IMR-90 (cell line): ENCODE results near the gene THAP12. TPM values are rescaled to one million over a fixed set of nuclear protein-coding genes. Genes with fewer than 3 reads are reported as not detected.

Experiments used
- ATAC-seq: fragments of 200-7000 bp; cut with Tn5 transposase; 2 replicates; pipeline ENCODE4 v1.9.1; 2020; ENCODE audit warnings: low read depth, mild to moderate bottlenecking, moderate library complexity
- BruUV-seq: library from RNA; stranded (reverse); fragments of 400-500 nt; replicated peaks from 2 replicates; lab custom pipeline; 2021; lab: Mats Ljungman, UMichigan
- CTCF ChIA-PET: fragments of 300-600 bp; formaldehyde crosslinking; extraction: SDS; loops from one replicate; lab custom pipeline; 2021; ENCODE audit warnings: antibody characterized with exemption; lab: Yijun Ruan, JAX
- POLR2A ChIA-PET: fragments of 300-600 bp; sonication (Branson Sonifier 250); formaldehyde crosslinking; loops from one replicate; lab custom pipeline; 2022; ENCODE audit warnings: antibody characterized with exemption; ENCODE audit not compliant: unreplicated experiment; lab: Charles Lee
- DNase-seq: peaks from one replicate; pipeline ENCODE4 v3.0.0; 2013
- H2AFZ ChIP-seq: replicated peaks from 2 replicates; pipeline ENCODE3; 2013; ENCODE audit warnings: low read length, mild to moderate bottlenecking; ENCODE audit not compliant: poor library complexity
- H2AK5ac ChIP-seq: 2 replicates; pipeline ENCODE4 v1.6.1; 2013; ENCODE audit warnings: low read depth, low read length, inconsistent platforms
- H2AK9ac ChIP-seq: replicated peaks from 2 replicates; pipeline ENCODE3; 2013; ENCODE audit warnings: mild to moderate bottlenecking, low read depth, low read length, moderate library complexity; ENCODE audit not compliant: poor library complexity
- H2BK120ac ChIP-seq: 2 replicates; pipeline ENCODE4 v1.6.1; 2013; ENCODE audit warnings: low read depth, low read length, inconsistent platforms
- H2BK15ac ChIP-seq: 3 replicates; pipeline ENCODE4 v1.6.1; 2013; ENCODE audit warnings: low read depth, low read length, inconsistent platforms
- H2BK20ac ChIP-seq: 2 replicates; pipeline ENCODE4 v1.6.1; 2013; ENCODE audit warnings: low read depth, mild to moderate bottlenecking, inconsistent platforms, low read length, moderate library complexity
- H2BK5ac ChIP-seq: 2 replicates; pipeline ENCODE4 v1.6.1; 2013; ENCODE audit warnings: mild to moderate bottlenecking, low read depth, low read length, inconsistent platforms; ENCODE audit not compliant: poor library complexity, severe bottlenecking
- H3K14ac ChIP-seq: replicated peaks from 2 replicates; pipeline ENCODE4 v1.6.1; 2013; ENCODE audit warnings: low read depth, low read length, inconsistent platforms
- H3K18ac ChIP-seq: 2 replicates; pipeline ENCODE4 v1.6.1; 2013; ENCODE audit warnings: low read depth, low read length, control low read depth
- H3K23ac ChIP-seq: 2 replicates; pipeline ENCODE4 v1.6.1; 2013; ENCODE audit warnings: low read depth, low read length, inconsistent platforms
- H3K27ac ChIP-seq: 2 replicates; pipeline ENCODE4 v1.5.1; 2013; ENCODE audit warnings: mild to moderate bottlenecking, control low read depth, low read length; ENCODE audit not compliant: insufficient read depth
- H3K27me3 ChIP-seq: 2 replicates; pipeline ENCODE4 v1.6.1; 2013; ENCODE audit warnings: low read length; ENCODE audit not compliant: control insufficient read depth, insufficient read depth
- H3K36me3 ChIP-seq: 2 replicates; pipeline ENCODE4 v1.6.1; 2013; ENCODE audit warnings: low read length, mixed read lengths; ENCODE audit not compliant: control insufficient read depth, insufficient read depth
- H3K4ac ChIP-seq: 2 replicates; pipeline ENCODE4 v1.6.1; 2013; ENCODE audit warnings: low read depth, low read length, inconsistent platforms
- H3K4me1 ChIP-seq: 2 replicates; pipeline ENCODE4 v1.6.1; 2013; ENCODE audit warnings: low read length, mixed read lengths; ENCODE audit not compliant: control insufficient read depth, insufficient read depth
- H3K4me2 ChIP-seq: 2 replicates; pipeline ENCODE4 v1.6.1; 2013; ENCODE audit warnings: low read depth, mild to moderate bottlenecking, control low read depth, low read length, moderate library complexity
- H3K4me3 ChIP-seq: 2 replicates; pipeline ENCODE4 v1.5.1; 2013; ENCODE audit warnings: low read depth, mild to moderate bottlenecking, control low read depth, low read length, moderate library complexity; ENCODE audit not compliant: insufficient read depth
- H3K56ac ChIP-seq: 2 replicates; pipeline ENCODE4 v1.6.1; 2013; ENCODE audit warnings: low read length, inconsistent platforms; ENCODE audit not compliant: insufficient read depth; ENCODE audit errors: extremely low read depth
- H3K79me1 ChIP-seq, 2 experiments: 2 replicates each; pipeline ENCODE4 v1.6.1; 2013; ENCODE audit warnings: low read length in 2 of 2, inconsistent platforms in 1 of 2, low read depth in 1 of 2
- H3K9ac ChIP-seq: 2 replicates; pipeline ENCODE4 v1.6.1; 2013; ENCODE audit warnings: low read depth, low read length, control low read depth
- H3K9me1 ChIP-seq: 2 replicates; pipeline ENCODE4 v1.6.1; 2013; ENCODE audit warnings: low read length, inconsistent platforms; ENCODE audit not compliant: insufficient read depth
- H3K9me3 ChIP-seq: 2 replicates; pipeline ENCODE4 v1.6.1; 2013; ENCODE audit warnings: low read length; ENCODE audit not compliant: control insufficient read depth, insufficient read depth
- H4K20me1 ChIP-seq: 2 replicates; pipeline ENCODE4 v1.6.1; 2013; ENCODE audit warnings: low read length, inconsistent platforms; ENCODE audit not compliant: insufficient read depth
- H4K5ac ChIP-seq: 2 replicates; pipeline ENCODE4 v1.6.1; 2013; ENCODE audit warnings: mild to moderate bottlenecking, low read depth, low read length, control low read depth
- H4K8ac ChIP-seq, 2 experiments: 2 replicates each; pipeline ENCODE4 v1.6.1; 2013; ENCODE audit warnings: low read depth in 2 of 2, low read length in 2 of 2, control low read depth in 1 of 2, inconsistent platforms in 1 of 2
- H4K91ac ChIP-seq: 2 replicates; pipeline ENCODE4 v1.6.1; 2013; ENCODE audit warnings: low read depth, low read length, inconsistent platforms; ENCODE audit not compliant: insufficient read depth
- BHLHE40 ChIP-seq: fragments of 150-350 bp; IDR thresholded peaks from 2 replicates; pipeline ENCODE4 v1.6.1; 2016; ENCODE audit warnings: mild to moderate bottlenecking, low read depth, low read length
- CEBPB ChIP-seq: IDR thresholded peaks from 2 replicates; pipeline ENCODE4 v1.6.1; 2012; ENCODE audit warnings: low read depth, low read length, improper control_type of control experiment
- CHD1 ChIP-seq: IDR thresholded peaks from 2 replicates; pipeline ENCODE4 v1.6.1; 2012; ENCODE audit warnings: low read depth, low read length, improper control_type of control experiment
- FOS ChIP-seq: fragments of 150-350 bp; IDR thresholded peaks from 2 replicates; pipeline ENCODE4 v1.6.1; 2016; ENCODE audit warnings: low read depth, low read length
- MAZ ChIP-seq: IDR thresholded peaks from 2 replicates; pipeline ENCODE4 v1.6.1; 2012; ENCODE audit warnings: low read depth, mild to moderate bottlenecking, low read length, improper control_type of control experiment, moderate library complexity, borderline replicate concordance
- NFE2L2 ChIP-seq: fragments of 150-350 bp; IDR thresholded peaks from 2 replicates; pipeline ENCODE4 v1.6.1; 2016; ENCODE audit warnings: low read depth, mild to moderate bottlenecking, low read length
- RCOR1 ChIP-seq: IDR thresholded peaks from 2 replicates; pipeline ENCODE4 v1.6.1; 2012; ENCODE audit warnings: mild to moderate bottlenecking, low read length, improper control_type of control experiment; ENCODE audit not compliant: insufficient replicate concordance
- WGBS, 2 experiments: methylation state at CpG; one replicate each; pipeline versions ENCODE4 v1.1.5 to v1.1.7; 2013; ENCODE audit warnings: missing lambda C conversion rate in 2 of 2; ENCODE audit not compliant: insufficient read length in 1 of 2; ENCODE audit errors: extremely low coverage in 2 of 2; 5-methylcytosine and 5-hydroxymethylcytosine counted together
- dilution Hi-C: fragments of 300-500 bp; cut with HindIII; formaldehyde crosslinking; loops from one replicate; pipeline ENCODE4 v1.14.3; 2018; ENCODE audit warnings: low sequenced_read_pairs; ENCODE audit not compliant: unreplicated experiment
- in situ Hi-C: fragments of 300-500 bp; cut with MboI; formaldehyde crosslinking; loops from 3 replicates; pipeline ENCODE4 v1.14.3; 2019; ENCODE audit warnings: low sequenced_read_pairs, inconsistent platforms, mixed read lengths
- intact Hi-C: fragments of 100-400 bp; cut with micrococcal nuclease; formaldehyde crosslinking; loops from 2 replicates; pipeline ENCODE4 v1.10.0; 2022
- polyA plus RNA-seq, 3 experiments: library from polyadenylated mRNA; depleted of rRNA; stranded (reverse); fragments of >200 nt; gene quantifications; 2 replicates each; pipeline ENCODE4 v1.2.3, GENCODE V29; 2012; ENCODE audit warnings: low replicate concordance in 1 of 3
- total RNA-seq: library from RNA; depleted of rRNA; stranded (reverse); fragments of >200 nt; gene quantifications from 2 replicates; pipeline ENCODE4 v1.2.3, GENCODE V29; 2012
- TF ChIP-seq, protein P1 (sequence below): conservative IDR thresholded peaks from 2 replicates; pipeline ENCODE4 v1.5.1; 2012; ENCODE audit warnings: mild to moderate bottlenecking, low read depth, low read length, improper control_type of control experiment
- TF ChIP-seq, protein P2 (sequence below): fragments of 150-350 bp; IDR thresholded peaks from 2 replicates; pipeline ENCODE4 v1.6.1; 2016; ENCODE audit warnings: low read depth, mild to moderate bottlenecking, low read length, moderate library complexity, borderline replicate concordance

Gene THAP12
- total and polyA plus RNA-seq, 2 of the 4 experiments (the other 2 are of a cell fraction): 25.1 to 27.3 TPM

DNA sequence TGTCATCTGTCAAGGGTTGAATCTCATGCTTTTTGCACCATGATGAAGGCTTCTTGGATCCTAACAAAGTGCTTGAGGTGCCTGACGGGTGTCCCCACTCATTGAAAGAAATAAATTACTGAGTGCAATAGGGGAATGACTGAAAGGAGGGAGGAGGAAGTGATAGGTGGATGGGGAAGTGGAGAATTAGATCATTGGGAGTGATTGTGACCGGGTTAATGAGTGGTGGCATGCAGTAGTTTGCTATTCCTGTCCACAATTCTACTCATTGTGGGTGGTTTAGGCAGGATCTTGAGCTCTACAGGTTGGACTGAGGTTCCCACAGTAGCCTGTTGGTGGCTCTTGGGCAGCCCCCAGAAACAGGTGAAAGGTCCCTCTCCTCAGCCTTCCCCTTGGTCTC lies 44.3 kb downstream of the THAP12 start:
- Histone ChIP-seq H3K9me3 (peaks cover 9% of the 10 kb centered on the region), H3K14ac (no peak overlapping the region), H3K4me2 (no peak overlapping the region), H3K18ac (no peak overlapping the region), H3K9me1 (no peaks in the 10 kb centered on the region), H3K4me1 (no peaks in the 10 kb centered on the region), H3K36me3 (no peaks in the 10 kb centered on the region), H2BK20ac (no peak overlapping the region), H3K27me3 (peaks cover 2% of the 10 kb centered on the region; the same call in 1 of the 2 replicates), H3K79me1 (no peaks in the 10 kb centered on the region), H2AFZ (no peak overlapping the region), H3K56ac (no peak overlapping the region), H3K9ac (no peak overlapping the region), H3K23ac (no peak overlapping the region), H2BK5ac (no peak overlapping the region), H2BK120ac (no peak overlapping the region), H4K5ac (no peak overlapping the region), H4K91ac (no peak overlapping the region), H3K4ac (no peak overlapping the region), H4K8ac (no peak overlapping the region), H3K27ac (no peak overlapping the region), H2AK5ac (no peak overlapping the region), H2BK15ac (no peak overlapping the region), H2AK9ac (no peak overlapping the region), H4K20me1 (no peaks in the 10 kb centered on the region; the same call in 1 of the 2 replicates), H3K4me3 (no peak overlapping the region)
- in situ Hi-C loops (no loop called here), dilution Hi-C loops (no loop called here), intact Hi-C loops (no loop called here)
- DNase-seq: no peak
- TF ChIP-seq BHLHE40 (no peak), FOS (no peak), CHD1 (no peak), CEBPB (no peak), MAZ (no peak), RCOR1 (no peak), NFE2L2 (no peak)
- TF ChIP-seq, protein P1, sequence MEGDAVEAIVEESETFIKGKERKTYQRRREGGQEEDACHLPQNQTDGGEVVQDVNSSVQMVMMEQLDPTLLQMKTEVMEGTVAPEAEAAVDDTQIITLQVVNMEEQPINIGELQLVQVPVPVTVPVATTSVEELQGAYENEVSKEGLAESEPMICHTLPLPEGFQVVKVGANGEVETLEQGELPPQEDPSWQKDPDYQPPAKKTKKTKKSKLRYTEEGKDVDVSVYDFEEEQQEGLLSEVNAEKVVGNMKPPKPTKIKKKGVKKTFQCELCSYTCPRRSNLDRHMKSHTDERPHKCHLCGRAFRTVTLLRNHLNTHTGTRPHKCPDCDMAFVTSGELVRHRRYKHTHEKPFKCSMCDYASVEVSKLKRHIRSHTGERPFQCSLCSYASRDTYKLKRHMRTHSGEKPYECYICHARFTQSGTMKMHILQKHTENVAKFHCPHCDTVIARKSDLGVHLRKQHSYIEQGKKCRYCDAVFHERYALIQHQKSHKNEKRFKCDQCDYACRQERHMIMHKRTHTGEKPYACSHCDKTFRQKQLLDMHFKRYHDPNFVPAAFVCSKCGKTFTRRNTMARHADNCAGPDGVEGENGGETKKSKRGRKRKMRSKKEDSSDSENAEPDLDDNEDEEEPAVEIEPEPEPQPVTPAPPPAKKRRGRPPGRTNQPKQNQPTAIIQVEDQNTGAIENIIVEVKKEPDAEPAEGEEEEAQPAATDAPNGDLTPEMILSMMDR: no peak
- TF ChIP-seq, protein P2, sequence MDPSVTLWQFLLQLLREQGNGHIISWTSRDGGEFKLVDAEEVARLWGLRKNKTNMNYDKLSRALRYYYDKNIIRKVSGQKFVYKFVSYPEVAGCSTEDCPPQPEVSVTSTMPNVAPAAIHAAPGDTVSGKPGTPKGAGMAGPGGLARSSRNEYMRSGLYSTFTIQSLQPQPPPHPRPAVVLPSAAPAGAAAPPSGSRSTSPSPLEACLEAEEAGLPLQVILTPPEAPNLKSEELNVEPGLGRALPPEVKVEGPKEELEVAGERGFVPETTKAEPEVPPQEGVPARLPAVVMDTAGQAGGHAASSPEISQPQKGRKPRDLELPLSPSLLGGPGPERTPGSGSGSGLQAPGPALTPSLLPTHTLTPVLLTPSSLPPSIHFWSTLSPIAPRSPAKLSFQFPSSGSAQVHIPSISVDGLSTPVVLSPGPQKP: no peak
- ChIA-PET POLR2A (no interaction called here), CTCF (interaction anchor here (0.5 kb wide), 1 partner anchor 13 kb away, joined by 3 read pairs; no protein-coding TSS in a partner anchor)
- no CpG with 5 or more reads among the region's 2 CpGs for WGBS, 2 experiments
- BruUV-seq: no TSS peak
- no peak for ATAC-seq
